GM19025 (cell line): ENCODE results near the gene GOLPH3L.
"Not testable (repeated sequence)": the region's sequence is repeated elsewhere in the genome, so short reads cannot be mapped to it uniquely, and the experiment has no call there.

Source experiments
- ATAC-seq: cut with Tn5 transposase; IDR thresholded peaks from one replicate; pipeline ENCODE4 v1.9.1; 2021; ENCODE audit warnings: mild to moderate bottlenecking, low read depth, moderate library complexity; ENCODE audit not compliant: unreplicated experiment

GOLPH3L gene

DNA sequence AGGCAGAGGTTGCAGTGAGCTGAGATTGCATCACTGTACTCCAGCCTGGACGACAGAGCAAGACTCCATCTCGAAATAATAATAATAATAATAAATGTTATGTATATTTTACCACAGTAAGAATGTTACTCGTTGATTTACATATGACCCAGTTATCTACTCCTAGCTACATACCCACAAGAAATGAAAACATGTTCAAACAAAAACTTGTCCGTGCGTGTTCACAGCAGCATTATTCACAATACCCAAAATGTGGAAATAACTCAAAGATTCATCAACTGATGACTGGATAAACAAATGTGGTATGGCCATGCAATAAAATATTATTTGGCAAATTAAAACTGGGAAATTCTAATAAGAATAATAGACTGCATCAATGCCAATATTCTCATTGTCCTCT is 35.8 kb downstream of the GOLPH3L start:
- ATAC-seq = no peak

DNA sequence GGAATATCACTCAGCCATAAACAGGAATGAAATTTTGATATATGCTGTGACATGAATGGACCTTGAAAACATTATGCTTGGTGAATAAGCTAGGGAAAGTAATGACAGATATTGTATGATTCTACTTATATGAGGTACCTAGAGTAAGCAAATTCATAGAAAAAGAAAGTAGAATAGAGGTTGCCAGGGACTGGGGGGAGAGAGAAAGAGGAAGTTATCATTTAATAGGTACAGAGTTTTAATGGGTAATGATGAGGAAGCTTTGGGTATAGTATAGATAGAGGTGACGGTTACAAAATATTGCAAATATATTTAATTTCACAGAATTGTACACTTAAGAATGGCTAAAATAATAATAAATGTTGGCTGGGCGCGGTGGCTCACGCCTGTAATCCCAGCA is 36.4 kb downstream of the GOLPH3L start:
- ATAC-seq = no peak

DNA sequence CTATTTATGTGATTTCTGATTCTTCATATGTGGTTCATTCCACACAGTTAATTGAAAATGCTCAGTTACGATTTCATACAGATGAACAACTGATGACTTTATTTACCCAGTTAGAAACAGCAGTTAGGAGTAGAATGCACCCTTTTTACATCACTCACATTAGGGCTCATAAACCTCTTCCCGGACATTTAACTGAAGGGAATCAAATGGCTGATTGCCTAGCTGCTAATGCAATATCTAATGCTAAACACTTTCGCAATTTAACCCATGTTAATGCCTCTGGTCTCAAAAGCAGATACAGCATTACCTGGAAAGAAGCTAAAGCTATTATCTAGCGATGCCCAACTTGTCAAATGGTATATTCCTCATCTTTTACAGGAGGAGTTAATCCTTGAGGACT is 39.9 kb downstream of the GOLPH3L start:
- ATAC-seq = not testable (repeated sequence)

DNA sequence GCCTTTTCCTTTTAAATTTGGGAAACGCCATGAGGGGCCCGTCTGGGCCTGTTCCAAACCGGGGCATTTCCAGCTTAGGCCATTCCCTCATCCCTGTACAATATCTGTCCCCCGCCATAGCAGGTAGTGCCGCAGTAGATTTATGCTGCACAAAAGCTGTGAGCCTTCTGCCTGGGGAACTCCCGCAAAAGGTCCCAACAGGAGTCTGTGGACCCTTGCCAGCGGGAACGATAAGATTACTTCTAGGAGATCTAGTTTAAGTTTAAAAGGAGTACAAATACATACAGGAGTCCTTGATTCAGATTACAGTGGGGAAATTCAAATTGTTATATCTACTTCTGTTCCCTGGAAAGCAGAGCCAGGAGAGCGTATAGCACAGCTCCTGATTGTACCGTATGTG is 42.3 kb downstream of the GOLPH3L start:
- ATAC-seq = not testable (repeated sequence)

DNA sequence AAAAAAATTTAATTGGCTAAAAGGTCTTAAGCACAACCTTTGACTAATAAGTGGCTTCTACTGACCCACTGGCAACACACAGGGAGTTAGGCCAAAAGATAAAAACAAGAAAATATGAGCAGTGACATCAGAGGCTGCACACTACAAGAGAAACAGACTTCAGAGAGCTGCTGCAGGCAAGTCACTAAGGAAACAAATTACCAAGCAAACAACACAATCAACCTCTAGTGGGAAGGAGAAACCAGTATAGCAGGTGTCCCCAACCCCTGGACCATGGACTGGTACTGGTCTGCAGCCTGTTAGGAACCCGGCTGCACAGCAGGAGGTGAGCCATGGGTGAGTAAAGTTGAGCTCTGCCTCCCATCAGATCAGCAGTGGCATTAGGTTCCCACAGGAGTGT is 46.8 kb downstream of the GOLPH3L start:
- no peak for ATAC-seq

DNA sequence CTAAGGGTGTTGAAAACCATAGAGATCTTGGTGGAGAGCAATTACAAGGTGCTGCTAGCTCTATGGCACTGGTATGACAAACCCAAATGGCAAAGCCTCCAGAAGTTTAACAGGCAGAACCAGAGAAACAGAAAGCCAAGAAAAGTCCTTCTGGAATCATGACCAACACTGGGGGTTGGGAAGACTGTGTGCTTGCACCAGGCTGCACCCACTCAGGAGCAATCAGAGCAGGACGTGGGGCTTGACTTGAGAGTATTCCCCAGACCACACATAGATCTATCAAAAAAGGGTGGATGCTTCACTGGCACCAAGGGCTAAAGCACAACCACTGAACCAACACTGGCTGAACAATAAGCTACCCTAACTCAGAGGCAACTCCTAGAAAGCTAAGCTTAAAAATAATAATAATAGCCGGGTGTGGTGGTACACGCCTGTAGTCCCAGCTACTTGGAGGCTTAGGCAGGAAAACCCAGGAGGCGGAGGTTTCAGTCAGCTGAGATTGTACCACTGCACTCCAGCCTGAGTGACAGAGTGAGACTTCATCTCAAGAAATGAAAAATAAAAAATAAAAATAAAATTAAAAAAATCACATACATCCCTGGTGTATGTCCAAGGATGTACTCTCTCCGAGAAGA is 47.4 kb downstream of the GOLPH3L start:
- no peak for ATAC-seq

DNA sequence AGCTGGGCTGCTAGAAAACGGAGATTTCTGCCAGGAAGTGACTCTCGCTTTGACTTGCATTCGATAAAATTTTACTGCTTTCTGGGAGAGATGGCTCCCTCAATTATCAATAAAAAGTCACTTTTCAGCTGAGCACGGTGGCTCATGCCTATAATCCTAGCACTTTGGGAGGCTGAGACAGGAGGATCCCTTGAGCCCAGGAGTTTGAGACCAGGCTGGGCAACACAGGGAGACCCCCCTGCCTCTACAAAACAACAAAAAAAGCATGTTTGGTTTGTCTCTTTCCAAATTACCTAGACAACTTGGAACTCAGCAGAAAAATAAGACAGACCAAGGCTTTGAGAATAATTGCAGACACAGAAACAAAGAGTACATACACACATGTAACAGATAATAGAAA is 54.7 kb downstream of the GOLPH3L start:
- ATAC-seq = no peak

DNA sequence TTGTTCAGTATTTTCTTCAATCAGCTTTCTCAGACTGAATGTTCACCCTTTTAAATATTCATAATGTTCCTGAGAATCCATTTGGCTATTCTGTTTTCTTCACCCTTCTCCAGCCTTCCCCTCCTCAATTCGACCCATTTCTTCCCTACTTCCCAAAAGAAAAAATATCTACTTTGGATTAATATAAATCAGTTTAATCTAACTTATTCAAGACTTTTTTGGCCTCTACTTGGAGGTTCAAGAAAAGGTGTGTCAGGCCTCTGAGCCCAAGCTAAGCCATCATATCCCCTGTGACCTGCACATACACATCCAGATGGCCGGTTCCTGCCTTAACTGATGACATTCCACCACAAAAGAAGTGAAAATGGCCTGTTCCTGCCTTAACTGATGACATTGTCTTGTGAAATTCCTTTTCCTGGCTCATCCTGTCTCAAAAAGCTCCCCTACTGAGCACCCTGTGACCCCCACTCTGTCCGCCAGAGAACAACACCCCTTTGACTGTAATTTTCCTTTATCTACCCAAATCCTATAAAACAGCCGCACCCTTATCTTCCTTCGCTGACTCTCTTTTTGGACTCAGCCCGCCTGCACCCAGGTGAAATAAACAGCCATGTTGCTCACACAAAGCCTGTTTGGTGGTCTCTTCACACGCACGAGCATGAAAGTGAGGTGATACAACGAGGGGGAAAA is 55.7 kb downstream of the GOLPH3L start:
- ATAC-seq = not testable (repeated sequence)

DNA sequence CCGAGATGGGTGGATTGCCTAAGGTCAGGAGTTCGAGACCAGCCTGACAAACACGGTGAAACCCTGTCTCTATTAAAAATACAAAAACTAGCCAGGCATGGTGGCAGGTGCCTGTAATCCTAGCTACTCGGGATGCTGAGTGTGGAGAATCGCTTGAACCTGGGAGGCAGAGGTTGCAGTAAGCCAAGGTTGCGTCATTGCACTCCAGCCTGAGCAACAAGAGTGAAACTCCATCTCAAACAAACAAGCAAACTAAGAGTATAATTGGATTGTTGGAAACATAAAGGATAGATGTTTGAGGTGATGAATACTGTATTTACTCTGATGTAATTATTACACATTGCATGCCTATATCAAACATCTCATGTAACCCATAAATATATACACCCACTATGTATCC is 58.5 kb downstream of the GOLPH3L start:
- ATAC-seq = not testable (repeated sequence)

DNA sequence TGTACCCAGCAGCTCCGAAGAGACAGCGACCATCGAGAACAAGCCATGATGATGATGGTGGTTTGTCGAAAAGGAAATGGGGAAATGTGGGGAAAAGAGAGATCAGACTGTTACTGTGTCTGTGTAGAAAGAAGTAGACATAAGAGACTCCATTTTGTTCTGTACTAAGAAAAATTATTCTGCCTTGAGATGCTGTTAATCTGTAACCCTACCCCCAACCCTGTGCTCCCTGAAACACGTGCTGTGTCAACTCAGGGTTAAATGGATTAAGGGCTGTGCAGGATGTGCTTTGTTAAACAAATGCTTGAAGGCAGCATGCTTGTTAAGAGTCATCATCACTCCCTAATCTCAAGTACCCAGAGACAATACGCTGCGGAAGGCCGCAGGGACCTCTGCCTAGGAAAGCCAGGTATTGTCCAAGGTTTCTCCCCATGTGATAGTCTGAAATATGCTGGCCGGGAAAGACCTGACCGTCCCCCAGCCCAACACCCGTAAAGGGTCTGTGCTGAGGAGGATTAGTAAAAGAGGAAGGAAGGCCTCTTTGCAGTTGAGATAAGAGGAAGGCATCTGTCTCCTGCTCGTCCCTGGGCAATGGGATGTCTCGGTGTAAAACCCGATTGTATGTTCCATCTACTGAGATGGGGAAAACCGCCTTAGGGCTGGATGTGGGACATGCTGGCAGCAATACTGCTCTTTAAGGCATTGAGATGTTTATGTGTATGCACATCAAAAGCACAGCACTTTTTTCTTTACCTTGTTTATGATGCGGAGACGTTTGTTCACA is 61.9 kb downstream of the GOLPH3L start:
- ATAC-seq = not testable (repeated sequence)

DNA sequence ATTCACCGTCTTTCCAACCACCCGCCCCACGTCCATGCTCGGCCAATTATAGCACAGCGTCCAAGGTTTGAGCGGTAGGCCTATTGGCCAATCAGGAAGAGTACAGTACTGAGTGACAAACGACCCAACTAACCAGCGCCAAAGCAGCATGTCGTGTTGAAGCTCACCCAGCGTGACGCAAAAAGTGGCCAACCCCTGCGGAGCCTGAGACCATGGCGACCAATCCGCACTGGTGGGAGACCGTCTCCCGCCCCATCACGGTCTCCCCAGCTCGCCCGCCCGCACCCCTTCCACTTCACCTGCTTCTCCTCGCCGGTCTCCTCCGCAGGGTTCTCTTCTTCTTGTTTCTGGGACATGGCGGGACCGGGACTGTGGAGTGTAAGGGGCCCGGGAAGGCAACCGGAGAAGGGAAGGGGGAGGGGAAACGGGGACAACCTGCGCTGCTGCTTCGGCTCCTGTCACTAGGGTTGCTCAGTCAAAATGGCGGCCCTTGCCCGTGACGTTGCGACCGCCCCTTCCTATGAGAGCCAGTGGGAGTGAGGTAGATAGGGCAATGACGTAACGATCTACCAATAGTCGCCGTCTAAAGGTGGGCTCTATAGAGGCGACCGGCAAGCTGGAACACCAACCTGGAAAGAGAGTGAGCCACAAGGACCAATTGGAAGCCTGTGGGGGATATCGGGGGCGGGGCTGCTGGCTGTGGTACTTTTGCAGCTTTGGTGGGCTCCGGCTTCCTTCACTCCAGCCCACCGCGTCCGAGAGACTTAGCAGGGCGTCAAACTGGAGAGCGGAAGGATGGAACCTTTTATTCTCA is 67.6 kb downstream of the GOLPH3L start, which contains the start of gene ENSA:
ENSA (minus strand) TSS at position 498 of the 814 bp plus-strand sequence; CDS start at position 356, 142 bp downstream.
- peak; percentile 85 for ATAC-seq

DNA sequence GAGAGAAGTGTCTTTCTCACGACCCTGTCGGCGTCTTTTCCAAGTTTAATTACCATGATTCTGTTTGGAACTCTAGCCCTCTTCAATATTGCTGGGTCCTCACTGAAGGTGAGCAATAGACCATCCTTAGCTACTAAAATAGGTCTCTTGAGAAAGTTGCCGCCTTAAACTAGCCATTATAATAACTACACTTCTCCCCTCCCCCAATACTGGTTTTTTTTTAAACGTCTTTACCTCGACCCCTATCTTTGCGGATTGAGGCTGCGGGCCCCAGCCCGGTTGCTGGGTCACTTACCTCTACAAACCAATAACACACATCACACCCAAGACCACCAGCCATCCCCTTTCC is 68.2 kb downstream of the GOLPH3L start:
- ATAC-seq = no peak

DNA sequence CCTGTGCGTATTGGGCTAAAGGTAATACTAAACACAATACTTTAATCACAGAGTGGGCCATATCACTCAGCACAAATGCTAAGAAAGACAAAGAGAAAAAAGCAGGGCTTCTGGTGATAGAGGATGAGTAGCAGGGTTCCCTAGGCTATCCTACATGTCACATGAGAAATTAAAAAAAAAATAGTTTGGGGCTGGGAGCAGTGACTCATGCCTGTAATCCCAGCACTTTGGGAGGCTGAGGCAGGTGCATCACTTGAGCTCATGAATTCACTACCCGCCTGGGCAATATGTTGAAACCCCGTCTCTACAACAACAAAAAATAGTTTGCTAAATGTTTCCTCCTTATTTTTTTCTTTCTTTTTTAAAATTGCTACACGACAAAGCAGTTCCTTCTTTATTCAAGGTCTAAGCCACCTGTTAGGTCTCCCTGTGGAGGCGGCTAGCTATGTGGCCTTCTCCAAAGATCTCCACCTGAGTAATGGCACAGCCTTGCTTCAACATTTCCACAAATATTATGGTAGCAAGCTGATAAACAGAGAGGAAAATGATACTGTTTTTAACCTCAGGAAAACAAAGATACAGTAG is 69.0 kb downstream of the GOLPH3L start:
- ATAC-seq = no peak

DNA sequence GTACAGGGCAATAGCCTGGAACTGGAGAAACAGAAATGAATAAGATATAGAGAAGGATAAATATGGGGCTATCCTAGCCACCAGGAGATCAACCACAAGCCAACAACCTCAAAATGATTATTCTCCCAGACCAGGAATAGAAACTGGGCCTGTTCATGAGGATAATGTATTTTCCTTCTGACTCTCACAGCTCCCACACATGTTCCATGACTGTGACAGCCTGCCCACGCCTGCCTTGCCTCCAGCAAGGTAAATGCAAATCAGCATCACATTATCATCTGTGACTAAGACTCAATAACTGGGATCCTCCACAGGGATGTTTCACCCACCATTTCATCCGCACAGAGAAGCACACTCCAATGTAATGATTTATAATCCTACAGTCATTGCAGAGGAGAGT is 70.8 kb downstream of the GOLPH3L start:
- ATAC-seq = no peak

DNA sequence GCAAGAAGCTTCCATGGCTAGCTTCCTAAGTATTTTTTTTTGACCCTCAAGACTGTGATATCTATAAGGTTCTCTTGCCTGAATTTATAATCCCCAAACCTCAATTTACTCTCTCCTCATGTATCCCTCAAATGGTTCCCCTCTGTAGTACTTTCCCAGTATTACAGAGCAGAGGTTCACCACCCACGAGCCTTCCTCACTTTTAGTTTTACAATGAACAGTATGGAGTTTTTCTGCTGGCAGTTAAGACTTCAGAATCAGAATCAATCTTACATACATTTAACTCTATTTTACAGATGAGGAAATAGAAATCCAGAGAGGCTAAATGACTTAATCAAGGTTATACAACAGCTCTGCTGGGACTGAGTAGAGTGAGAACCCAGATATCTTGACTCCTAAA is 72.4 kb downstream of the GOLPH3L start:
- not testable (repeated sequence) for ATAC-seq

DNA sequence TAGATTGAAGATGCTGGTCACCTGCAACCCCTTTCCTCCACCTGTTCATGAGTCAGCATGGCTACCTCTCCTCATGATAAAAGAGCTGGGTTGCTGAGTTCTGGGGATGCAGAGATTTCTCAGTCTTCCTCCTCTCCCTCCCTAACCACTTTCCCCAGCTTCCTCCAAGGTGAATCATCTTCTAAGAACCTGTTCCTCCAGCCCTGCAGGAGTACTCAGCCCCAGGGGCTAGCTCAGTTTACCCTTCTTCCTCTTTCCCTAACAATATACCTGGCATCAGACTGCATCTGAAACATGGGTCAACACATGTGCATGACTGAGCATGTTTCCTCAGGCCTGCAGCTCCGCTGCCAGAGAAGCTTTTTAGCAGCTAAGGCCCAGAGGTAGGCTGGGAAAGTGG is 72.8 kb downstream of the GOLPH3L start:
- not testable (repeated sequence) for ATAC-seq

DNA sequence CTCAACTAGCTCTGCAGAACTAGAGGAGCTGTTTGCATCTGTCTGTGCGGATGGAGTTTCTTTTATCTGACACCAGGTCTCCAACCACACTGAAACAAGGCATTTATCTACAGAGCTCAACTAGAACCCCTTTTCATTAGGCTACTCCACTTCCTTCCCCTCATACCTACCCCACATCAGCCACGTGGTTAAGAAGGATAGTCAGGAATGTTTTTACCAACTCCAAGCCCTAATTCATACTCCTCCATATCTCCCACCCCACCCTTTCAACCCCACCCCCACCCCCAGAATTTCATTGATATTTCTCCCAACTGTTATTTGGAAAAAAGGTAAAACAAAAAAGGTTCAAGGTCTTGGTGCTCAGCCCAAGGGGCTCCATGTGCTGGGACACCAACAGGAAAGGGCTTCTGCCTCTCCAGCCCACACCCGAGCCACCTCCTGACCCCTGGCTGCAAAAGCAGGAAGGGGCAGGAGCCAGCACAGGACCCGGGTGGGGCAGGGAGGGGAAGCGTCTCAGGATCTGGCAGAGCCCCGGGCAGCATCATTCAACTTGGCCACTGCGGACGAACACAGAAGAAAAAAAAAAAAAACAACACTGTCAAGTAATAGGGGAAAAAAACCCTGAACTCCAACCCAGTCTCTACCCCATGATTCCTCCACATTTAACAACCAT is 74.5 kb downstream of the GOLPH3L start:
- no peak for ATAC-seq

DNA sequence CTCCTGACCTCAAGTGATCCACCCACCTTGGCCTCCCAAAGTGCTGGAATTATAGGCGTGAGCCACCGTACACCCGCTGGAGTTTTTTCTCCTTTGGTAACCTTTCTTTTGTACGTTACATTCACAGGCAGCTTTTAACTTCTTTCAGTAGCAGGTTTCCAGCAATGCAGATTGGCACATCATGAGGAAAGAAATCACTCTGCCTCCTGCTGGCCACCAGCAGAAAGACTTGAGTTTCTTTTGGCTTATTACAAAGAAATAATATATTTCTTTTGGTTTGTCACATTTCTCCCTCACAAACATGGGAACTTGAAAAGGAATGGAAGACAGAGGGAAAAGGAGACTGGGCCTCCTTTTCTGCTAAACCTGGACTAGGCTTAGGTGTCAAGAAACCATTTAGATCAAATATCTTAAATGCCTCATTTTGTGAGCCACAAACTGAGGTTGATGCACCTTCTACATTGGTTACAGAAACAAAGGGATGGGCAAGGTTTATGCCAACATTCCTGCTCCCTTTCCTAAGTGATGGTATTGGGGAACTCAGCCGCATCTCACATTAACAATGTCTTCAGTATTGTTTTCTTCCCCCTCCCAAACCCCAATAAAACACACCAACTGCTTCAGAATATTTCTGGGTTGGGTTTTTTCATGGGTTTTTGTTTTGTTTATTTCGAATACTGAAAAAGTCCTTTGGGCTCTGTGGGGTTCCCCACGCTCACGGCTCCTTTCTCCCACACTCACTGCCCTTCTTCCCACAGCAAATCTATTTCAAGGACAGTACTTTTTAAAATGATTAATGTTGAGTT is 75.3 kb downstream of the GOLPH3L start:
- ATAC-seq = no peak

DNA sequence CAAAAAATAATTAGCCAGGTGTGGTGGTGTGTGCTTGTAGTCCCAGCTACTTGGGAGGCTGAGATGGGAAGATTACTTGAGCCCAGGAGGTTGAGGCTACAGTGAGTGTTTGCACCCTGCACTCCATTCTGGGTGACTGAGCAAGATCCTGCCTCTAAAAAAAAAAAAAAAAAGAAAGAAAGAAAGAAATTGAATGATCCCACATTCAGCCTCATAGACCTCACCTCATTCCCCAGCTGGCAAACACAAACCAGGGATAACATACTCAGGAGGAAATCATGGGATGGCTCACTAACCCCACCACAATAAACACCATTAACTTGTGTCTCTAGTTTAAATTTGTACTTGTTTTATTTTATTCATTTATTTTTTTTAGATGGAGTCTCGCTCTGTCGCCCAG is 76.0 kb downstream of the GOLPH3L start:
- ATAC-seq = no peak
